Hematopoietic multipotent progenitor cell (in vitro differentiated cells): ENCODE measurements around the gene GMPR. TPM values are rescaled to one million over a fixed set of nuclear protein-coding genes. Genes with fewer than 3 reads are reported as not detected.
A peak's percentile ranks its signal among the peaks of the same experiment; 100 is the strongest.
"Not testable (repeated sequence)": the region's sequence is repeated elsewhere in the genome, so short reads cannot be mapped to it uniquely, and the experiment has no call there.

ENCODE experiments used
- DNase-seq, 3 donors: peaks; one replicate each; pipeline ENCODE4 v3.0.0-alpha.2; 2011 to 2015; ENCODE audit warnings: low read depth in 2 of 3, low spot score in 2 of 3
- total RNA-seq: library from RNA; depleted of rRNA; stranded (reverse); fragments of >200 nt; gene quantifications from one replicate; pipeline ENCODE4 v1.2.3, GENCODE V29; 2012

The GMPR gene
- total RNA-seq, 1 donor, result 36.4 TPM

- DNase-seq, result peak in 2 of 3 donors; percentile 72 to 88
Measured at GRCh38 chr6:16224409-16224808, 14.0 kb upstream of the GMPR start.

GRCh38 chr6:16225062-16225731 is 13.2 kb upstream of the GMPR start:
- not testable (repeated sequence) for DNase-seq

- not testable (repeated sequence) for DNase-seq
Measured at GRCh38 chr6:16226117-16227047, 12.0 kb upstream of the GMPR start.

GRCh38 chr6:16227048-16227562 is 11.3 kb upstream of the GMPR start:
- no peak for DNase-seq

GRCh38 chr6:16227605-16228004 is 10.8 kb upstream of the GMPR start:
- no peak for DNase-seq

- DNase-seq, result no peak
Measured at GRCh38 chr6:16228043-16228442, 10.3 kb upstream of the GMPR start.

- DNase-seq, result no peak
Measured at GRCh38 chr6:16228709-16229665, 9.4 kb upstream of the GMPR start.

GRCh38 chr6:16229700-16230099 is 8.7 kb upstream of the GMPR start:
- no peak for DNase-seq

GRCh38 chr6:16230953-16231352 is 7.4 kb upstream of the GMPR start:
- no peak for DNase-seq

GRCh38 chr6:16232086-16232485 is 6.3 kb upstream of the GMPR start:
- no peak for DNase-seq

GRCh38 chr6:16236009-16236501 is 2.3 kb upstream of the GMPR start:
- no peak for DNase-seq

GRCh38 chr6:16236631-16237199 is 1.7 kb upstream of the GMPR start:
- DNase-seq, result peak in 2 of 3 donors; percentile 61 to 83

GRCh38 chr6:16237242-16237641 is 1.1 kb upstream of the GMPR start:
- no peak for DNase-seq

- peak in 1 of 3 donors; percentile 28 for DNase-seq
Measured at GRCh38 chr6:16238963-16239797, 793 bp downstream of the GMPR start.

GRCh38 chr6:16239798-16240123 is 1.4 kb downstream of the GMPR start:
- peak in 2 of 3 donors; percentile 77 to 82 for DNase-seq

GRCh38 chr6:16240589-16241320 is 2.4 kb downstream of the GMPR start:
- no peak for DNase-seq

- no peak for DNase-seq
Measured at GRCh38 chr6:16241321-16241689, 2.9 kb downstream of the GMPR start.

- DNase-seq, result no peak
Measured at GRCh38 chr6:16243055-16243454, 4.7 kb downstream of the GMPR start.

GRCh38 chr6:16243664-16244063 is 5.3 kb downstream of the GMPR start:
- no peak for DNase-seq
